NCI-H1105 (cell line): ENCODE measurements around the gene ERCC3.
A peak's percentile ranks its signal among the peaks of the same experiment; 100 is the strongest.

ENCODE experiments used
- DNase-seq: peaks from one replicate; lab custom pipeline; 2025; lab: John Stamatoyannopoulos, UW

Gene ERCC3

GRCh38 chr2:127293748-127294562 is at the start of gene ERCC3:
ERCC3 (minus strand) TSS chr2:127294144; CDS start chr2:127294081, 63 bp downstream.
- peak; percentile 79 for DNase-seq

- DNase-seq = no peak
These were observed 49.3 kb upstream of the ERCC3 start for GRCh38 chr2:127343277-127343676.

- DNase-seq = no peak
These were observed 48.2 kb upstream of the ERCC3 start for GRCh38 chr2:127342101-127342500.

DNA sequence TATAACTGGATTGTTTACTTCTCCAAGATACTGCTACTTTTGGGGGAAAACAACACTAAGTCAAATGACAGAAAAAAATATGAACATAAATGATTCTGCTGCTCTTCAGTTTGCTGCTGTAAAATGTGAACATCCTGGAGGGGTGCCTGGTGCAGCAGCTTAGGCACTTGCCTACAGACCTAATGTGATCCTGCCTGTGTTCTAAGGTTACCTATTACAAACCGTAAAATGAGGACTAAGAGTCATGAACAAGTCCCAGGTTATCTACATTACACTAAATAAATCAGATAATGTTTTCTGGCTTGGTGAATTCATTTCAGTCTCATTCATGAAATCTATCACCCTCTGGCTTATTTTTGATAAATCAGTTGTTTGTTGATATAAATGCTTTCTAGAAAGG is 38.4 kb upstream of the ERCC3 start:
- DNase-seq = no peak

DNA sequence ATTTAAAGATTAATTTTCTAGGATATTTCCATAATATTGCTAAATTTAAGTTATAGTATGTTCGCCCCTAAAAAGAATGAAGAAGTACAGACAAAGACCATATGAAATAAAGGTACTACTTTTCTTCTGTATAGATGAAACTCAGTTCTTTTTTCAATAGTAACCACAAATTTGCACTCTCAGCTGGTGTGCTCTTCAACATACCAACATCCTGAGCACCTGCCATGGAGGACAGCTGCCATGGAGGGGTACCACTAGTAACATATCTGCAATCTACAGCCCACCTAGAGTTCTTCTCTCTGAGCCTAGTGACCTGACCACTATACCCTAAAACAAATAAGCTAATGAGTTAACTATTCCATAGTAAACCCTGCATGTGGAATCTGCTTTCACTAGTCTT is 36.8 kb upstream of the ERCC3 start:
- no peak for DNase-seq

- no peak for DNase-seq
These were observed 32.5 kb upstream of the ERCC3 start for GRCh38 chr2:127326289-127326945.

- DNase-seq = no peak
These were observed 30.7 kb upstream of the ERCC3 start for GRCh38 chr2:127324635-127325034.

GRCh38 chr2:127321303-127321702 is 27.4 kb upstream of the ERCC3 start:
- DNase-seq = no peak

DNA sequence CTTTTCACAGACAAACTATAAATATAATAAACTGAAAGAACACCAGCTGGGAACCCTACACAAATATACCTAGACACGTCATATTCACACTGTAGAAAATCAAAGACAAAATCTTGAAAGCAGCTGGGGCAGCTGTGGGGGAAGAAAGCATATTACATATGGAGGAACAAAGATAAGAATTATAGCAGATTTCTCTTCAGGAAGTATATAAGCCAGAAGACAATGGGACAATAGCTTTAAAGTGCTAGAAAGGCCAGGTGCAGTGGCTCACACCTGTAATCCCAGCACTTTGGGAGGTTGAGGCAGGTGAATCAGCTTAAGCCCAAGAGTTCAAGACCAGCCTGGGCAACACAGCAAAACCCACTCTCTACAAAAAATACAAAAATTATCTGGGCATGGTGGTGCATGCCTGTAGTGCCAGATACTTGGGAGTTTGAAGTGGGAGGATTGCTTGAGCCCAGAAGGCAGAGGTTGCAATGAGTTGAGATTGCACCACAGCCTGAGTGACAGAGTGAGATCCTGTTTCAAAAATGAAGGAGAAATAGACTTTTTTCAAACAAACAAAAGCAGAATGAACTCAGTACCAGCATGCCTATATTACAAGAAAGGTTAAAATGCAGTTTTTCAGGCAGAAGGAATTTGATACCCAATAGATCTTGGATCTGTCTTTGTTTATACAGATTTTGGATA is 26.8 kb upstream of the ERCC3 start:
- DNase-seq = no peak

GRCh38 chr2:127320067-127320466 is 26.1 kb upstream of the ERCC3 start:
- no peak for DNase-seq

- DNase-seq = no peak
These were observed 20.4 kb upstream of the ERCC3 start for GRCh38 chr2:127314193-127314988.

DNA sequence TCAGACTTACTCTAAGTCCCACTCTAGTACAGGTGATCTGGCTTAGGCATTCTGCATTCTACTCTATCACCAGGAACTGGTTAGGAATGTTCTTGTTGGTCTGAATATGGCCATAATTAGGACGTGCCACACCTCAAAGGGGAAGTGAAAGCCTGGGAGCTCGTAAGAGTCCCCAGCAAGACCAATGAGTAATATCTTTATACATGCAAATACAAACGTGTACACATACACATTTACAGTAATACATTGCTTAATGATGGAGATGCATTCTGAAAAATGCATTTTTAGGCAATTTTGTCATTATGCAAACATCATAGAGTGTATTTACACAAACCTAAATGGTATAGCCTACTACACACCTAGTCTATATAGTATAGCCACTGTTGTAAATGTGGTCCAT is 19.5 kb upstream of the ERCC3 start:
- no peak for DNase-seq

GRCh38 chr2:127310980-127311379 is 17.0 kb upstream of the ERCC3 start:
- DNase-seq = no peak

DNA sequence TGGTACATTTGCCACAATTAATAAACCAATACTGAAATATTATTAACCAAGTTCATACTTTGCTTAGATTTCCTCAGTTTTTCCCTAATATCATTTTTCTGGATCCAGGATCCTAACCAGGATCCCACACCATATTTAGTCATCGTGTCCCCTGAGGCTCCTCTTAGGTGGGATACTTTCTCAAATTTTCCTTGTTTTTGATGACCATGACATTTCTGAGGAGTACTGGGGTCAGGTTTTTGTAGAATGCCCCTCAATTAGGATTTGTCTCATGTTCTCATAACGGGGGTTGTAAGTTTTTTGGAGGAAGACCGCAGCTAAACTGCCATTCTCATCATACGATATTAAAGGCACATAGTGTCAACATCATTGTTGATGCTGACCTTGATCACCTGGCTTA is 15.5 kb upstream of the ERCC3 start:
- DNase-seq = no peak

DNA sequence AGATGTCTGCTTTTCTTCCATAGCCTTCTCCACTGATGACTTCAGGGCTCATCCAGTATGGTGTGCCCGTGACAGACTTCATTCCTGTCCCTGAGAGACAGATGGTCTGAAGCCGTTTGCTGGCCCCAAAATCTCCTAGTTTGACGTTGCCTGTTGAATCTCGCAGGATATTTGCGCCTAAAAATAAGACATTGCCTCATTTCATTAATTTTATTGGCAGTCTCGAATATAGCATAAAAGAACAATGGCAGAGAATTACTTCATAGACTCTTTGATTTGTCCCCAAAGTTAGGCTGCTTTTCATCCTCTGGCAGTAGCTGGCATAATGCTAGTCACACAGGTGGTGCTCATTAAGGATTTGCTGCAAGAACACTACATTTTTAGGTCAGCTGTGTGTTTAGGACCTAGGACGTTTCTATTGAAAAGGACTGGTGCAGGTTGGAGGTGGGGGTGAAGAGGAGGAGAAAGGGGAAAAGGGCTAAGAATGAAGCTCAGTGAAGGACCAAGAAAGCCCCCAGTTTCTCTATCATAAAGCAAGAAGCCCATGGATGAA is 14.7 kb upstream of the ERCC3 start:
- no peak for DNase-seq

DNA sequence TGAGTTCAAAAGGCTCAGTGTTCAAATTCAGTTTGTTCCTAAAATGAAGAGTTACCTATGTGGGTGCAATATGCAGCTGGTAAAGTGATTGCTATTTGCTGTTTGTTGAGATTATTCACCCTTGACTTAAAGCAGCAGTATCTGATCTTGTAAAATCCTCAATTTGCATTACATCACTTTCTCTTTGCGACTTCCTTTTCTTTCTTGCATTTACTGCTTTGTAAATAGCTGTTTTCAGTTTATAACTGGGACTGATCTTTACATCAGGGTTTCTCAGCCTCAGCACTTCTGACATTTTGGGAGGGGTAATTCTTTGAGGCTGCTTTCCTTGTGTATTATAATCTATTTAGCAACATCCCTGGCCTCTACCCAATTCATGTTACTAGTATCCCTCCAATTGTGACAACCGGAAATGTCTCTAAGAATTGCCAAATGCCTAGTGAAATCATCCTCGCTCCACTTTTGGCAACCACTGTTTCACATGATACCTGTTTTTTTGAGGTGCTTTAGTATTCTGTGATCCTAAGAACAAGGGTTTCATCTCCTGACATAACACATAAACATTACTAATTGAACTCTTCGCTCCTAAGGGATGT is 12.1 kb upstream of the ERCC3 start:
- DNase-seq = no peak

DNA sequence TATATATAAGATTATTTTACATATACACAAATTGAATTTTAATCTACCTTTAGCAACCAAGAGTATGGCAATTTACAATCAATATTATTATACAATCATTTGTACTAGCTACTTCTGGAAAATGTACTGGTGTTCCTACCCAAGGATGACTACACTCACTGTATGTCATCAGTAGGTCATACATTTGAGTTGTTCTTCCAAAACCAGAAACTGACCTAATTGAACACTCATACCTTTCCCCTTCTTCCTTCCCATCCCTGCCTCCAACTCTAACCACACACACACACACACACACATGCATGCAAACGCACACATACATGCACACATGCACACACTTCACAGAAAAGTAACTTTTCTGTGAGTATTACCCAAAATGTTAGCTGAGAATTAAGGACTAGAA is 8.2 kb upstream of the ERCC3 start:
- no peak for DNase-seq

GRCh38 chr2:127293386-127293747 is 577 bp downstream of the ERCC3 start:
- no peak for DNase-seq

- no peak for DNase-seq
These were observed 5.7 kb downstream of the ERCC3 start for GRCh38 chr2:127288274-127288673.

DNA sequence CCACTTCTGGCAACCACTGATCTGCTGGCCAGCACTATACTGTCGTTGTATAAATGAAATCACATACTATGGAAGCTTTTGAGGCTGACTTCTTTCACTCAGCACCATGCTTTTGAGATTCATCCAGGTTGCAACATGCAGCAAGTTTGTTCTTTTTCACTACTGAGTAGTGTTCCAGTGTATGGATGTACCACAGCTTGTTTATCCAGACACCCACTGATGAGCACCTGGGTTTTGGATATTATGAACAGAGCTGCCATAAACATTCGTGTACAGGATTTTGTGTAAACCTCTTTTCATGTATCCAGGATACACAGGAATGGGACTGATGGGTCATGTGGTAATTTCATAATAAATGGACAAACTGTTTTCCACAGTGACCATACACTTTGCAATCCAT is 10.7 kb downstream of the ERCC3 start:
- DNase-seq = no peak

DNA sequence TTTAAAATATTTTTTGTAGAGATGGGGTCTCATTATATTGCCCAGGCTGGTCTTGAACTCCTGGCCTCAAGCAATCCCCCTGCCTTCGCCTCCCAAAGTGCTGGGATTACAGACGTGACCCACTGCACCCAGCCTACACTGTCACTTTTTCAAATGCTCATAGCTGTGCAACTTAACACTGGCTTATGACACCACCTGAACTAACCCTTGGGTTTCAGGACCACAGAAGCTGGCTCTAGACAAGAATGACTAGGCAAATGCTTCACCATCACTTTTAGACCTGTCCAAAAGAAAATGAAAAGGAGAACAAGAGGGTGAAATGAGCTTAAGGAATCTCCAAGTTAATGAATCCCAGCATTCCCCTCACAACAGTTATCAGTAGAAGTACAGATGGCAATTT is 13.3 kb downstream of the ERCC3 start:
- no peak for DNase-seq

DNA sequence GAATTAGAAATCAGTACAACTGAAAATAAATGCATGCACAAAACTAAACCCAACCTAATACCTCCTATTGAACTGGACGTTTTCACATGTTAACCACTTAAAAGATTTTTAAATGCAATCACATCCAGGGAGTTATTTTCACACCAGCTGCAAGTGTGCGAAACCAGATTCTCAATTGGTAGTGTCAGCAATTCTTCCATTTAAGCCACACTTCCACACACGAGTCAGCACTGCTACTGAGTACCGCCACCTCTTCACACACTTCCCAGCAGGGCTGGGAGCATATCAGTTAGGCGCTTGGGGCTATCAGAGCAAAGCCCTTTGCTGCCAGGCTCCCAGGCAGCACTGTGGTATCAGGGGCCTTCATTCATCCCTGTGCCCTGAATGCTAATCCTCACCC is 14.2 kb downstream of the ERCC3 start:
- no peak for DNase-seq
